HG02870 (cell line): ENCODE measurements around the gene SH2D2A.
"Not testable (repeated sequence)": the region's sequence is repeated elsewhere in the genome, so short reads cannot be mapped to it uniquely, and the experiment has no call there.

Source experiments
- ATAC-seq: cut with Tn5 transposase; IDR thresholded peaks from one replicate; pipeline ENCODE4 v1.9.1; 2021; ENCODE audit warnings: mild to moderate bottlenecking, moderate library complexity; ENCODE audit not compliant: unreplicated experiment

Gene SH2D2A

DNA sequence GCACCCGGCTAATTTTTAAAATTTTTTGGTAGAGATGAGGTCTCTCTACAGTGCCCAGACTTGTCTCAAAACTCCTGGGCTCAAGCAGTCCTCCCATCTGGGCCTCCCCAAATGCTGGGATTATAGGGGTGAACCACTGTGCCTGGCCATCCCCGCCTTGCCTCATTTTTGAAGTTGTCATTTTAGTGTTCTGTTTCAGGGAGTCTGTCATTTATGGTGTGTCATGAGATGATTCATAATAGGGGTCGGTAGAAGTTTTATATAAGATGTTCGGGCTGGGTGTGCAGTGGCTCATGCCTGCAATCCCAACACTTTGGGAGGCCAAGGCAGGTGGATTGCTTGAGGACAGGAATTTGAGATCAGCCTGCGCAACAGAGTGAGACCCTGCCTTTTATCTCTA lies 40.8 kb downstream of the SH2D2A start:
- ATAC-seq: no peak

DNA sequence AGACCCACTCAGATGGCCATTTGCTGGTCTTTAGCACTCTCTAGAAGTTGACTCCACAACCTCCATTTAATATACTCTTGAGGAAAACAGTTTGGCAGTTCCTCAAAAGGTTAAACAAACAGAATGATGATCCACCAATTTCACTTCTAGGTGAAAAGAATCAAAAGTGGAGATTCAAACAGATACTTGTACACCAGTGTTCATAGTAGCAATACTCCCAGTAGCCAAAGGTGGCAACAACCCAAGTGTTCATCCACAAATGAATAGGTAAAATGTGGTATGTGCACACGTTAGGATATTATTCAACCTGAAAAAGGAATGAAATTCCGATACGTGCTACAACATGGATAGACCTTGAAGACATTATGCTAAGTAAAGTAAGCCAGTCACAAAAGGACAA lies 43.0 kb downstream of the SH2D2A start:
- no peak for ATAC-seq

DNA sequence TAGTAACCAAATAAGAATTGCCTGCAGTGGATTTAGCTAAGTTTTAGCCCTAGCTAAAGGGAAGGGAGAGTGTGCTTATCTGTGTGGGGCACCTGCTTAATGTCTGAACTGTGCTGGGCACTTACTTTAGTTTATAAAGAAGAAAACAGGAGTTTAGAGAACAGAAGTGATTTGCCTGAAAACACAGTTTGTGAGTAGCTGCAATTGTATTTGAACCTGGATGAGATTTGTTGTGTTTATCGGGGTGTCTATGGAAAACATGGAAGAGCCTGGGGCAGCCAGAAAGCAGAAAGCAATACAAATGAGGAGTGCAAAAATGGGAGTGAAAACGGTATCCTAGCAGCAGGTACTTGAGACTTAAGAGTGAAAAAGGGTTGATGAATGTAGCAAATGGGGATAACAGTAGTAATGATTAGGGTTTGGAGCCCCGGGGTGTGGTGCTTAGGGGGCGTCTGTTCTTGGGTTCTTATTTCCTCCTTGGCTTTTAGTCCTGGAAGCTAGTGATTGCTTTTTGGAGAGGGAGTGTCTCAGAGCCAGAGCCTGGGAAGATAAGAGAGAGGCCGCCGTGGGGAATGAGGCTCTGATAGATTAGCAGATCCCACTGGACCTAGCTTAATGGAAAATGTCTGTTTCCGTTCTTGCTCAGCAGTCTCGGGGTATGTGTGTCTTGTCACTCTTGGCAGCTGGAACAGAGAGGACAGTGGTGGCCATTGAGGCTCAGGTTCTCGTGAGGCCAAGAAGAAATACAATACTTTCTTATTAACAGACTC lies 43.7 kb downstream of the SH2D2A start:
- no peak for ATAC-seq

DNA sequence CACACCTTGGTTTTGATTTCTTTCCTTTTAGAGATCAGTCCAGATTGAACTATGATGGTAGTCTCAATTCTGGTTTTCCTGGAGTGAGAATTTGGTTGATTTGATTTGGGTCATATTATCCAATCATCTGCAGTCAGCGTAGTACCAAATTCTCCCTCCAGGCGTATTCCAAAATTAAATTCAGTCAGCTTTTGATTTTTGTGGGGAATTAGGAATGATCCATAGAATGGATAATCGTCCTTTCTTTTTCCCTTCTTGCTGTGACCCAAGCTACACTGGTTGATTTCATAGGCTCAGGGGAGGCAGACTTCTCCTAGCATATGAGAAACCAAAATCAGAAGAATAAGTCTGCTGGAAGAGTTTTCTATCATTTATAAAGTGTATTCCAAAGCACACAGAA lies 44.4 kb downstream of the SH2D2A start:
- no peak for ATAC-seq

DNA sequence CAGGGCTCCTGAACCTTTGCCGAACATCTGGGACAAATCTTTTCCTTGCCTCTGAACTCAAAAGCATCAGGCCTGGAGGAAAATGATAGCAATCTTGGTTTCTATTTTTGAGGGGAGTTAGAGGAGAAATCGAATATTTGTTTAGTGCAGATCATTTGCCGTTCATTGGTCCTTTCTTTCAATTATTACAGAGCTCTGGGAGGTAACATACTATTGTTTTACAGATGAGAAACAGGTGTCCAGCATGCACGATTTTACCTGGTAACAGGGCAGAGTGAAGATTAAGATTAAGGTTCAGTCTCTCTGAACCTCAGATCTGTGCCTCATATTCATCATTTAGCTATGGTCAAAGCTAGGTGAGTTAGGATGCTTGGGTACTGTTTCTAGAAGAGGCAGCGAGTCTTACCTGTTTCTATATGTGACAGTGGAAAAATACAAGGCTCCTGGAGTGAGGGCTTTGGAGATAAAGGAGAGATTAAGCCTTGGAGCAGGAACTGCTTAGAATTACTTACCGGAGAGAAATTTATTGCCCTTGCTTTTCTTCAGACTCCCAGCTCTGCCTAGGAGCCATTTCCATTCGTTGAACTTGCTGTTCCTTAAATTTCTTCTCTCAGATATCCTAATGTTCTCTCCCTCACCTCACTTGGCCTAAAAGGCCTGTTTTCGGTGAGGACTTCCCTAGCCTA lies 47.9 kb downstream of the SH2D2A start:
- no peak for ATAC-seq

DNA sequence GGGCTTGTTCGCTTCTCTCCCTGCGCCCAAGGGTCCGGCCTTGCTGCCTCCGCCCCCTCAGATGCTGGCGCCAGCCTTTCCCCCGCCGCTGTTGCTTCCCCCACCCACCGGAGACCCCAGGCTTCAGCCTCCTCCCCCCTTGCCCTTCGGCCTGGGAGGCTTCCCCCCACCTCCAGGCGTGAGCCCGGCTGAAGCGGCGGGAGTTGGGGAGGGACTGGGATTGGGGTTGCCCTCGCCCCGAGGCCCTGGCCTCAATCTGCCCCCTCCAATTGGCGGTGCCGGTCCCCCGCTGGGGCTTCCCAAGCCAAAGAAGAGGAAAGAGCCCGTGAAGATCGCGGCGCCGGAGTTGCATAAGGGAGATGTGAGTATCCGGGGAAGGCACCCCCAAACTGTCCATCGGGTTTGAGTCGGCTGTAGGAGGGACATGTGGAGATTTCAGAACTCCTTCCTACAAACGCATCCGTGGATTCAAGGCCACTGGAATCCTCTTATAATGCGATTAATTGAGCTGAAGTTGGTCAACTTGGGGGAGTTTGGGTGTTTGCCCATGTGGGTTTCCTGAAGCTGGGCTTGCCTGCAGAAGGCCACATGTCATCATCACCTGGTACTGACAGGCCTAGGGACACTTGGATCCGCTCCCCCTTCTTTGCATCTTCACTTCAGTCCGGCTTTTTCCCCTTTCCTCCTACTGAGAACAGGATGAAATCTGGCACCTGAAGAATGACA lies 48.6 kb downstream of the SH2D2A start:
- no peak for ATAC-seq

DNA sequence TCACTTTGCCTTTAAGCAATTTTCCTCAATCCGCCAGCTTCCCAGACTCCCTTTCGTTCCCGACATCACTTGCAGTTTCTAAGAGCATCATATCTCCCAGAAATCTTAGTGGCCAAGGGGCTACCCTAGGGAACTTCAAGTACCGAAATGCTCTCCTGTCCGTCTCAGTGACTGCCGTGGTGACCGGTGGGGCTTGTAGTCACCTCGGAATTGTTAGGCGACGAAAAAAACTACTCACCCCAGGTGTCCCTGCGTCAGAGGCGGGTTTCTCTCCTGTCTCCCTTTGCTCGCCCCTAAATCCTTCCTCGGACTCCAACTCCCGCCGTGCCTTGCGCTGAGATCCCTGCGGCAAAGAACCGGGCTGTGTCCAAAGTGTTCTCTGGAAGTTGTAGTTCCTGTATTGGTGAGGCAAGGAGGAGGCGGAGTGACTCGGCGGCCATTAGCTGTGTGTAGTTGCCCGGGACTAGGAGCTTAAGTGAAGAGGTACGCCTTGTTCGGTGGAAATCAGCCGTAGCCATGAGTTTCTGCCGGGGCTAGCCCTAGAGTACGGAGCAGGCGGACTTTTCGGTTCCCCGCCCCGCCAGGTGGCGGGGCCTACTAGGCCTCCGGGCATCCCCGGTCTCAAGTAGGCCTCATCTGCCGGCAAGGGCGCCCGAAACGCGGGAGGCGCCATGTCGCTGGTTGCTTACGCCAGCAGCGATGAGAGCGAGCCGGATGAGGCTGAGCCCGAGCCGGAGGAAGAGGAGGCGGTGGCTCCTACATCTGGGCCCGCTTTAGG lies 49.4 kb downstream of the SH2D2A start, which contains the start of gene PRCC:
Gene PRCC, plus strand, starts transcription at position 435 of the 778 bp plus-strand sequence. Its CDS starts 237 bp downstream, at position 672.
- ATAC-seq: peak; percentile 88

DNA sequence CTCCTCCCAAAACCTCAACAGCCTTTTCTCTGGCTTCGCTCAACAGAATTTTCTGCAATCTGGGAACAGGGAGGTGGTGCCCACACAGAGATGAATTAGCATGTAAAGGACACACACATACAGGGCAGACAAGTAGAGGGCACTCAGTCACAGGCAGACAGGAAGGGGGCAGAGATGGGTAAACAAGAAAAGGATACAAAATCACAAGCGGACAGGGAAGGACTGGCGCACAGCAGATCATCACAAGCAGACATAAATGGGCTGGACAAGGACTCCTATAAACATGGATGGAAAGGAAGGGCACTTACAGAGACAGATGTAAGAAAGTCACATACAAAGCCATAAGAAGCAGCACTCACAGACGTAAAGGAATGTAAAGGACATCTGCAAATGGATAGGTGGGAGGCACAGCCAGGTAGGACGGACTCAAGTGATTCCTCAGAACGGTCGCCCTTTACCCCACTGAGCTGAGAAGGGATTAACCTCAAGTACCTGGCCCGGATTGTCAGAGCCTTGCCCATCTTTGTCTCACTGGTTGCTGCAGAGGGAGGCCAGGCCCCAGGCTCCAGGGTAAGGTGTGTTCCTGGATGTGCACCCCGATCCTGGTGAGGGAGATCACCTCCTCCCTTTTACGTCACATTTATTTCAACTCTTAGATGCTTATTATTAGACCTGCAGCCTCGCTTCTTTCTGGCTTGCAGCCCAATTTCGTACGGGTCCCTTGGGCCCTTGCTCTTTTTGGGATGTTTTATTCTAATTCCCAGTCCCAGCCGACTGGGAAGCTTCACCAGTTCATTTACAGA lies 50.1 kb downstream of the SH2D2A start:
- peak; percentile 10 for ATAC-seq

DNA sequence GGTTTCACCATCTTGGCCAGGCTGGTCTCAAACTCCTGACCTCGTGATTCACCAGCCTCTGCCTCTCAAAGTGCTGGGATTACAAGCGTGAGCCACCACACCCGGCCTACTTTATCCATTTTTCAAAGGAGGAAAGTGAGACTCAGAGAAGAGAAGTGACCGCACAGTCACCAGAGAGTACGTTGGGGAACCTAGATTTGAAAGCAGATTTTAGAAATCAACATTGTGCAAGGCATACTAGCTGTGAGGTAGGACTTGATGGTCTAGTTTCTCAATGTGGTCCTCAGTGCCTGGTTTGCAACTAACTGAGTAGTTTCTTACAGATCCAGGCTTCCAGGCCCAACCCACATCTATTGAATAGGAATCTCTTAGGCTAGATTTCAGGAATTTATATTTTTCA lies 51.0 kb downstream of the SH2D2A start:
- no peak for ATAC-seq

DNA sequence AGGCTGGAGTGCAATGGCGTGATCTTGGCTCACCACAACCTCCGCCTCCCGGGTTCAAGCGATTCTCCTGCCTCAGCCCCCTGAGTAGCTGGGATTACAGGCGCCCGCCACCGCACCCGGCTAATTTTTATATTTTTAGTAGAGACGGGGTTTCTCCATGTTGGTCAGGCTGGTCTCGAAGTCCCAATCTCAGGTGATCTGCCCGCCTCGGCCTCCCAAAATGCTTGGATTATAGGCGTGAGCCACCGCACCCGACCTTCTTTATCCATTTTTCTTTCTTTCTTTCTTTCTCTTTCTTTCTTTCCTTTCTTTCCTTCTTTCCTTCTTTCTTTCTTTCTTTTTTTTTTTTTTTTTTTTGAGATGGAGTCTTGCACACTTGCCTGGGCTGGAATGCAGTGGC lies 51.5 kb downstream of the SH2D2A start:
- ATAC-seq: not testable (repeated sequence)

DNA sequence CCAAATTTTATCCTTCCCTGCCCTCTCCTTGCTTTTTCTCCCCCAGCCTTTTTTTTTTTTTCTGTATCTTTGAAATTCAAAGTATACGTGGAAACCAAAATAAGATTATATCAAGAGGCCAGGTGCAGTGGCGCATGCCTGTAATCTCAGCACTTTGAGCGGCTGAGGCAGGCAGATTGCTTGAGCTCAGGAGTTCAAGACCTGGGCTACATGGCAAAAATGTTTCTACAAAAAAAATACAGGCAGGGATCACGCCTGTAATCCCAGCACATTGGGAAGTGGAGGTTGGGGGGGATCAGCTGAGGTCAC lies 55.9 kb downstream of the SH2D2A start:
- ATAC-seq: no peak

DNA sequence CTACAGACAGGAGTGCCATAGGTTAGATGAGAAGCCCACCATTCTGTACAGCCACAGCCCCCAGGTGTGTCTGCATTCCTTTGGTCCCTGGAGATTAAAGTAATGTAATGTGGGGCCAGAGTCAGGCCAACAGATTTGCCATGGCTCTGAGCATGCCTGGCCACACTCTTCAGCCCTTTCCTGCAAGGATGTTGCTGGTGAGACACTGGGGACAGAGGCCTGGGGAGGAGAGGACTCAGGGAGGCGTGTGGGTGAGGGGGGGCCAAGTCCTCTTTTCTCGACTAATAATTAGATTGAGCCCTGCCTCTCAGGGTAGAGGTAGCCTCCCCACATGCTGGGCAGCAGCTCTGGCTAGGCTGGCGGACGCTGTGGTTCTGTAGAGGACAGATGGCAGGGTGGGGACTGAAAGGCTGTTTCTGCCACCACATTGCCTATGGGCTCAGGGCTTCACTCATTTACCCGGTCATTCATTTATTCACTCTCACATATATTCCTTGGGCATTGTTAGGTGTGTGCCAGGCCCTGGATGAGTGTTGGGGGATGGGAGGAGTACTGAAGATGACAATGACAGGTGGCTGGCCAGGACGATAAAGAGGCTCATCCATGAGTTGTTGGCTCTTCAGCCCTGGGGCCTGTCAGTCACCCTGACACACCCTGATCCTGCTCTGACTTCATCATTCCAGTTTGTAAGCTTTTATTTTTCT lies 56.4 kb downstream of the SH2D2A start:
- ATAC-seq: no peak

DNA sequence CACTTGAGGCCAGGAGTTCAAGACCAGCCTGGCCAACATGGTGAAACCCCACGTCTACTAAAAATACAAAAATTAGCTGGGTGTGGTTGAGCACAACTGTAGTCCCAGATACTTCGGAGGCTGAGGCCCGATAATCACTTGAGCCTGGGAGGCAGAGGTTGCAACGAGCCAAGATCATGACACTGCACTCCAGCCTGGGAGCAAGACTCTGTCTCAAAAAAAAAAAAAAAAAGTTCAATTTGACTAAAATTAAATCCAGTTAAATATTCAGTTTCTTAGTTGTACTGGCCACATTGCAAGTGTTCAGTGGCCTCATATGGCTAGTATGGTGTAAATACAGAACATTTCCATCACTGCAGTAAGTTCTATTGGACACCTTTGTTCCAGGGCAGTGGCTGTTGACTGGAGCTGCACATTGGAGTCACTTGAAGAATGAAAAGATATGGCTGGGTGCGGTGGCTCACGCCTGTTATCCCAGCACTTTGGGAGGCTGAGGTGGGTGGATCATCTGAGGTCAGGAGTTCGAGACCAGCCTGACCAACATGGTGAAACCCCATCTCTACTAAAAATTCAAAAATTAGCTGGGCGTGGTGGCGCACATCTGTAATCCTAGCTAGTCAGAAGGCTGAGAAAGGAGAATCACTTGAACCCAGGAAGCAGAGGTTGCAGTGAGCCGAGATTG lies 58.9 kb downstream of the SH2D2A start:
- not testable (repeated sequence) for ATAC-seq

DNA sequence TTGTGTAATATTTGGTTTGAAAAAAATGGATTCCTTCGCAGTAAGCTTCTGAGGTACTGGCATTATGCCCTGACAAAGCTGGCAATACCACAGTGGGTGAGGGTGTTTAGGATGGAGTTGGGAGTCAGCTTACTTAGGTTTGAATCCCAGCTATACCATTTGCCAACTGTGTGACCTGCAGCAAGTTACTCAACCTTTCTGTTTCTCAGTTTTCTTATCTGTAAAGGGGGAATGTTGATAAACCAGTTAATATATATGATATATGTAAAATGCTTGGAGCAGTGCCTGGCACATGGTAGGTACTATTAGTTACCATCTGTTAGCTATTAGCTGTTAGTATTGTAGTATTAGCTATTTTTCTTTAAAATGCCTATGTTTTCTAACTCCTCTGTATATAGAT lies 60.3 kb downstream of the SH2D2A start:
- no peak for ATAC-seq
